Measurements from ENCODE around the gene PLA2G12B. TPM values are rescaled to one million over a fixed set of nuclear protein-coding genes. Genes with fewer than 3 reads are reported as not detected.

Gene PLA2G12B
- total RNA-seq, 1 donor from 2014 or later, result not detected

- Mint-ChIP-seq H3K27ac (ENCODE audit: unreplicated experiment) (peak overlapping the region; percentile 4), H3K9me3 (peaks cover 20% of the 10 kb centered on the region), H3K4me3 (no peak overlapping the region), H3K4me1 (no peaks in the 10 kb centered on the region), H3K36me3 (ENCODE audit: low read depth) (peaks cover 23% of the 10 kb centered on the region), H3K27me3 (ENCODE audit: low read depth) (no peaks in the 10 kb centered on the region)
- no peak for DNase-seq (ENCODE audit: low read depth, low spot score)
- no peak for TF ChIP-seq CTCF (conservative IDR thresholded peaks at IDR 0.05)
Measured at GRCh38 chr10:72981882-72982529, 27.4 kb upstream of the PLA2G12B start.

- Mint-ChIP-seq H3K4me3 (no peak overlapping the region), H3K9me3 (peaks cover 22% of the 10 kb centered on the region), H3K27ac (ENCODE audit: unreplicated experiment) (no peak overlapping the region), H3K27me3 (ENCODE audit: low read depth) (no peaks in the 10 kb centered on the region), H3K4me1 (no peaks in the 10 kb centered on the region), H3K36me3 (ENCODE audit: low read depth) (peaks cover 25% of the 10 kb centered on the region)
- no peak for DNase-seq (ENCODE audit: low read depth, low spot score)
- no peak for TF ChIP-seq CTCF (conservative IDR thresholded peaks at IDR 0.05)
Measured at GRCh38 chr10:72981028-72981881, 26.6 kb upstream of the PLA2G12B start.

GRCh38 chr10:72980348-72980747 is 25.7 kb upstream of the PLA2G12B start:
- TF ChIP-seq CTCF (conservative IDR thresholded peaks at IDR 0.05), result no peak
- H3K36me3 Mint-ChIP-seq (ENCODE audit: low read depth), result peaks cover 25% of the 10 kb centered on the region
- no peak overlapping the region for H3K4me3 Mint-ChIP-seq
- no peak for DNase-seq (ENCODE audit: low read depth, low spot score)
- peaks cover 25% of the 10 kb centered on the region for H3K9me3 Mint-ChIP-seq
- H3K27me3 Mint-ChIP-seq (ENCODE audit: low read depth), result no peaks in the 10 kb centered on the region
- H3K4me1 Mint-ChIP-seq, result no peaks in the 10 kb centered on the region
- no peak overlapping the region for H3K27ac Mint-ChIP-seq (ENCODE audit: unreplicated experiment)

- DNase-seq (ENCODE audit: low read depth, low spot score), result no peak
- H3K4me3 Mint-ChIP-seq, result no peak overlapping the region
- H3K36me3 Mint-ChIP-seq (ENCODE audit: low read depth), result peaks cover 25% of the 10 kb centered on the region
- no peaks in the 10 kb centered on the region for H3K4me1 Mint-ChIP-seq
- TF ChIP-seq CTCF (conservative IDR thresholded peaks at IDR 0.05), result no peak
- H3K9me3 Mint-ChIP-seq, result peaks cover 27% of the 10 kb centered on the region
- no peaks in the 10 kb centered on the region for H3K27me3 Mint-ChIP-seq (ENCODE audit: low read depth)
- H3K27ac Mint-ChIP-seq (ENCODE audit: unreplicated experiment), result no peak overlapping the region
Measured at GRCh38 chr10:72979709-72980108, 25.1 kb upstream of the PLA2G12B start.

GRCh38 chr10:72976886-72977285 is 22.3 kb upstream of the PLA2G12B start:
- Mint-ChIP-seq H3K4me3 (no peak overlapping the region), H3K36me3 (ENCODE audit: low read depth) (peaks cover 21% of the 10 kb centered on the region), H3K27me3 (ENCODE audit: low read depth) (no peaks in the 10 kb centered on the region), H3K9me3 (peaks cover 32% of the 10 kb centered on the region), H3K27ac (ENCODE audit: unreplicated experiment) (no peak overlapping the region), H3K4me1 (no peaks in the 10 kb centered on the region)
- no peak for TF ChIP-seq CTCF (conservative IDR thresholded peaks at IDR 0.05)
- no peak for DNase-seq (ENCODE audit: low read depth, low spot score)

Measured in neural crest cell (in vitro differentiated cells).